SK-N-SH treated with all-trans-retinoic acid at 6 μM for 48 hours (cell line): Measurements from ENCODE around the gene MTOR.

Experiments used
- ARNTL ChIP-seq: fragments of 450-650 bp; formaldehyde crosslinking; IDR thresholded peaks from 2 replicates; pipeline ENCODE4 v1.5.0; 2020; ENCODE audit warnings: low read depth, mild to moderate bottlenecking, moderate library complexity, borderline replicate concordance
- OSR1 ChIP-seq: fragments of 250-450 bp; sonication (Bioruptor Pico); IDR thresholded peaks from 2 replicates; pipeline ENCODE4 v1.8.0; 2022; ENCODE audit warnings: moderate library complexity, mild to moderate bottlenecking, inconsistent platforms
- RARB ChIP-seq: fragments of 250-450 bp; sonication (Bioruptor Pico); IDR thresholded peaks from 2 replicates; pipeline ENCODE4 v1.8.0; 2021; ENCODE audit warnings: mild to moderate bottlenecking, moderate library complexity
- ZFP30 ChIP-seq: fragments of 450-650 bp; formaldehyde crosslinking; IDR thresholded peaks from 2 replicates; pipeline ENCODE4 v1.5.0; 2022; ENCODE audit warnings: mild to moderate bottlenecking, moderate library complexity
- TF ChIP-seq, protein P1 (sequence below): fragments of 250-450 bp; sonication (Bioruptor Pico); IDR thresholded peaks from 2 replicates; pipeline ENCODE4 v1.8.0; 2020; ENCODE audit warnings: mild to moderate bottlenecking, moderate library complexity, borderline replicate concordance
- TF ChIP-seq, protein P2 (sequence below): fragments of 250-450 bp; sonication (Bioruptor Pico); IDR thresholded peaks from 2 replicates; pipeline ENCODE4 v1.5.0; 2020; ENCODE audit warnings: mild to moderate bottlenecking, moderate library complexity

DNA sequence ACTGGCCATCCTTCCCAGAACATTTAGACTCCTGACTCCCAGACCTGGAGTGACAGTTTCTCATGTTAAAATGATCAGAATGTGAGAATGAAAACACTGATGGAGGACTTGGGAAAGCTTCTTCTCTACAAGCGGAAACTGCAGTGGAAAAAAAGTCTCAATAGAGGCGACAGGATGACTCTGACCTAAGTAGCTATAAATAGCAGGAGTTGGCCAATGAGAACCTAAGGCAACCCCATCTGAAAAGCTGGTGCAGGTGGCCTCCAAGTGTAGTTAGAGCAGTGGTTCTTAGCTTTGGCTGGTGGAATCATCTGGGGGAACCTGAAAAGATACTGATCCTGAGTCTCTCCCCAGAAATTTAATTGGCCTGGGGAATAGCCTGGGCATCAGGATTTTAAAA, 118.4 kb downstream of the MTOR start:
- no peak for TF ChIP-seq ARNTL (CRISPR knock-in tag)
- no peak for TF ChIP-seq ZFP30 (CRISPR knock-in tag)
- TF ChIP-seq, protein P1, sequence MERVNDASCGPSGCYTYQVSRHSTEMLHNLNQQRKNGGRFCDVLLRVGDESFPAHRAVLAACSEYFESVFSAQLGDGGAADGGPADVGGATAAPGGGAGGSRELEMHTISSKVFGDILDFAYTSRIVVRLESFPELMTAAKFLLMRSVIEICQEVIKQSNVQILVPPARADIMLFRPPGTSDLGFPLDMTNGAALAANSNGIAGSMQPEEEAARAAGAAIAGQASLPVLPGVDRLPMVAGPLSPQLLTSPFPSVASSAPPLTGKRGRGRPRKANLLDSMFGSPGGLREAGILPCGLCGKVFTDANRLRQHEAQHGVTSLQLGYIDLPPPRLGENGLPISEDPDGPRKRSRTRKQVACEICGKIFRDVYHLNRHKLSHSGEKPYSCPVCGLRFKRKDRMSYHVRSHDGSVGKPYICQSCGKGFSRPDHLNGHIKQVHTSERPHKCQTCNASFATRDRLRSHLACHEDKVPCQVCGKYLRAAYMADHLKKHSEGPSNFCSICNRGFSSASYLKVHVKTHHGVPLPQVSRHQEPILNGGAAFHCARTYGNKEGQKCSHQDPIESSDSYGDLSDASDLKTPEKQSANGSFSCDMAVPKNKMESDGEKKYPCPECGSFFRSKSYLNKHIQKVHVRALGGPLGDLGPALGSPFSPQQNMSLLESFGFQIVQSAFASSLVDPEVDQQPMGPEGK (CRISPR knock-in tag), result no peak
- TF ChIP-seq RARB (CRISPR knock-in tag), result no peak
- no peak for TF ChIP-seq OSR1 (CRISPR knock-in tag)
- TF ChIP-seq, protein P2, sequence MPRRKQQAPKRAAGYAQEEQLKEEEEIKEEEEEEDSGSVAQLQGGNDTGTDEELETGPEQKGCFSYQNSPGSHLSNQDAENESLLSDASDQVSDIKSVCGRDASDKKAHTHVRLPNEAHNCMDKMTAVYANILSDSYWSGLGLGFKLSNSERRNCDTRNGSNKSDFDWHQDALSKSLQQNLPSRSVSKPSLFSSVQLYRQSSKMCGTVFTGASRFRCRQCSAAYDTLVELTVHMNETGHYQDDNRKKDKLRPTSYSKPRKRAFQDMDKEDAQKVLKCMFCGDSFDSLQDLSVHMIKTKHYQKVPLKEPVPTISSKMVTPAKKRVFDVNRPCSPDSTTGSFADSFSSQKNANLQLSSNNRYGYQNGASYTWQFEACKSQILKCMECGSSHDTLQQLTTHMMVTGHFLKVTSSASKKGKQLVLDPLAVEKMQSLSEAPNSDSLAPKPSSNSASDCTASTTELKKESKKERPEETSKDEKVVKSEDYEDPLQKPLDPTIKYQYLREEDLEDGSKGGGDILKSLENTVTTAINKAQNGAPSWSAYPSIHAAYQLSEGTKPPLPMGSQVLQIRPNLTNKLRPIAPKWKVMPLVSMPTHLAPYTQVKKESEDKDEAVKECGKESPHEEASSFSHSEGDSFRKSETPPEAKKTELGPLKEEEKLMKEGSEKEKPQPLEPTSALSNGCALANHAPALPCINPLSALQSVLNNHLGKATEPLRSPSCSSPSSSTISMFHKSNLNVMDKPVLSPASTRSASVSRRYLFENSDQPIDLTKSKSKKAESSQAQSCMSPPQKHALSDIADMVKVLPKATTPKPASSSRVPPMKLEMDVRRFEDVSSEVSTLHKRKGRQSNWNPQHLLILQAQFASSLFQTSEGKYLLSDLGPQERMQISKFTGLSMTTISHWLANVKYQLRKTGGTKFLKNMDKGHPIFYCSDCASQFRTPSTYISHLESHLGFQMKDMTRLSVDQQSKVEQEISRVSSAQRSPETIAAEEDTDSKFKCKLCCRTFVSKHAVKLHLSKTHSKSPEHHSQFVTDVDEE (CRISPR knock-in tag), result no peak
